Esophagus squamous epithelium (tissue), 5 donors: Measurements from ENCODE around the gene CITED4. TPM values are rescaled to one million over a fixed set of nuclear protein-coding genes. Genes with fewer than 3 reads are reported as not detected.

Source experiments
- DNase-seq: peaks from one replicate; lab custom pipeline; 2025; lab: John Stamatoyannopoulos, UW
- H3K27ac ChIP-seq, 4 donors: fragments of 200-600 bp; sonication (generic); one replicate each; pipeline ENCODE4 v1.5.1; 2016 to 2019; ENCODE audit warnings: mild to moderate bottlenecking in 1 of 4
- H3K27me3 ChIP-seq, 4 donors: fragments of 200-600 bp; sonication (generic); 1 replicate in 3 of 4; 2 replicates in 1 of 4; pipeline versions ENCODE4 v1.5.1 to v1.6.0; 2017 to 2021; ENCODE audit warnings: antibody characterized with exemption in 1 of 4
- H3K36me3 ChIP-seq, 3 donors: fragments of 200-600 bp; sonication (generic); one replicate each; pipeline ENCODE4 v1.5.1; 2016 to 2019
- H3K4me1 ChIP-seq, 3 donors: fragments of 200-600 bp; sonication (generic); one replicate each; pipeline ENCODE4 v1.5.1; 2017 to 2019
- H3K4me3 ChIP-seq, 4 donors: fragments of 200-600 bp; sonication (generic); 1 replicate in 3 of 4; 2 replicates in 1 of 4; pipeline ENCODE4 v1.5.1; 2016 to 2019; ENCODE audit warnings: mild to moderate bottlenecking in 2 of 4, moderate library complexity in 1 of 4
- H3K9me3 ChIP-seq, 3 donors: fragments of 200-600 bp; sonication (generic); one replicate each; pipeline ENCODE4 v1.5.1; 2016 to 2019
- CTCF ChIP-seq, 6 experiments: fragments of 450-650 bp in 4 of 6; fragments of 200-600 bp in 2 of 6; sonication (generic) in 2 of 6; IDR thresholded peaks; one replicate each; pipeline ENCODE4 v1.5.1; 2016 to 2019; ENCODE audit warnings: antibody characterized with exemption in 6 of 6, mild to moderate bottlenecking in 4 of 6, moderate library complexity in 4 of 6
- POLR2A ChIP-seq, 4 donors: fragments of 450-650 bp; IDR thresholded peaks; one replicate each; pipeline ENCODE4 v1.6.1; 2017; ENCODE audit warnings: antibody characterized with exemption in 4 of 4, mild to moderate bottlenecking in 4 of 4, moderate library complexity in 3 of 4
- WGBS, 2 donors: methylation state at CpG; one replicate each; pipeline ENCODE4 v1.1.5; 2018; 5-methylcytosine and 5-hydroxymethylcytosine counted together
- intact Hi-C: fragments of 100-400 bp; cut with DNase I; formaldehyde crosslinking; loops from one replicate; pipeline ENCODE4 v1.15.0; 2022
- total RNA-seq, 4 donors: library from RNA; depleted of rRNA; stranded (reverse); fragments of >200 nt; gene quantifications; one replicate each; pipeline ENCODE4 v1.1.0, GENCODE V29; 2016
- donor health status: DM: yes; HTN: yes; CAD: no.

The CITED4 gene
- total RNA-seq, 4 donors from 2014 or later: 12.2 to 40.6 (median 22.1) TPM

GRCh38 chr1:40860706-40861223 lies 1.4 kb downstream of the CITED4 start:
- Histone ChIP-seq H3K4me3 (peak overlapping the region; percentile 59 to 95 (median 86)), H3K27me3 (no peaks in the 10 kb centered on the region), H3K36me3 (no peaks in the 10 kb centered on the region), H3K4me1 (peaks cover 6 to 84% (median 9%) of the 10 kb centered on the region in 3 donors), H3K9me3 (no peaks in the 10 kb centered on the region), H3K27ac (peak overlapping the region; percentile 70 to 94 (median 94))
- 22 to 58% methylated on average over 3 to 7 of the region's 10 CpGs for WGBS, 2 donors
- no peak for TF ChIP-seq CTCF (IDR thresholded peaks at IDR 0.05)
- TF ChIP-seq POLR2A (IDR thresholded peaks at IDR 0.05): no peak
- intact Hi-C loops: no loop called here
- no peak for DNase-seq

GRCh38 chr1:40858856-40859416 lies 3.2 kb downstream of the CITED4 start:
- no peak for DNase-seq
- Histone ChIP-seq H3K4me3 (no peak overlapping the region), H3K36me3 (no peaks in the 10 kb centered on the region), H3K27me3 (no peaks in the 10 kb centered on the region), H3K27ac (peak overlapping the region in 3 of 4 donors; percentile 19 to 72 (median 26)), H3K9me3 (no peaks in the 10 kb centered on the region), H3K4me1 (peaks cover 6 to 77% (median 9%) of the 10 kb centered on the region in 3 donors)
- TF ChIP-seq CTCF (IDR thresholded peaks at IDR 0.05) (no peak), POLR2A (IDR thresholded peaks at IDR 0.05) (no peak)
- intact Hi-C loops: no loop called here
- WGBS, 2 donors: 82 to 86% methylated on average over 3 to 4 of the region's 4 CpGs

- Histone ChIP-seq H3K4me3 (no peak overlapping the region), H3K27ac (peak overlapping the region in 3 of 4 donors; percentile 26 to 72 (median 35)), H3K4me1 (peaks cover 9 to 74% (median 11%) of the 10 kb centered on the region in 3 donors), H3K36me3 (no peaks in the 10 kb centered on the region), H3K9me3 (no peaks in the 10 kb centered on the region), H3K27me3 (no peaks in the 10 kb centered on the region)
- DNase-seq: no peak
- intact Hi-C loops: no loop called here
- no peak for TF ChIP-seq POLR2A (IDR thresholded peaks at IDR 0.05)
- no peak for TF ChIP-seq CTCF (IDR thresholded peaks at IDR 0.05)
- WGBS, 2 donors: 51 to 60% methylated on average over 2 of the region's 2 CpGs
Measured at GRCh38 chr1:40857737-40858136, 4.4 kb downstream of the CITED4 start.

- no peak overlapping the region for H3K4me3 ChIP-seq
- peak overlapping the region in 1 of 4 donors; percentile 72 for H3K27ac ChIP-seq
- no peak for TF ChIP-seq POLR2A (IDR thresholded peaks at IDR 0.05)
- no peak for TF ChIP-seq CTCF (IDR thresholded peaks at IDR 0.05)
- H3K9me3 ChIP-seq: no peaks in the 10 kb centered on the region
- 83 to 89% methylated on average over 9 of the region's 9 CpGs for WGBS, 2 donors
- no peak for DNase-seq
- no peaks in the 10 kb centered on the region for H3K36me3 ChIP-seq
- intact Hi-C loops: no loop called here
- H3K27me3 ChIP-seq: no peaks in the 10 kb centered on the region
- peaks cover 9 to 66% (median 11%) of the 10 kb centered on the region in 3 donors for H3K4me1 ChIP-seq
Measured at GRCh38 chr1:40856656-40857302, 5.4 kb downstream of the CITED4 start.

GRCh38 chr1:40856116-40856515 lies 6.0 kb downstream of the CITED4 start:
- 100% methylated on average over 1 to 2 of the region's 3 CpGs for WGBS, 2 donors
- H3K36me3 ChIP-seq: no peaks in the 10 kb centered on the region
- no peaks in the 10 kb centered on the region for H3K27me3 ChIP-seq
- no peak for DNase-seq
- TF ChIP-seq POLR2A (IDR thresholded peaks at IDR 0.05): no peak
- TF ChIP-seq CTCF (IDR thresholded peaks at IDR 0.05): no peak
- no peak overlapping the region for H3K4me3 ChIP-seq
- H3K27ac ChIP-seq: no peak overlapping the region
- peaks cover 7 to 60% (median 10%) of the 10 kb centered on the region in 3 donors for H3K4me1 ChIP-seq
- intact Hi-C loops: no loop called here
- H3K9me3 ChIP-seq: no peaks in the 10 kb centered on the region
